HG03460 (cell line): Measurements from ENCODE around the gene JARID2.
"Not testable (repeated sequence)": the region's sequence is repeated elsewhere in the genome, so short reads cannot be mapped to it uniquely, and the experiment has no call there.

Experiments used
- ATAC-seq: cut with Tn5 transposase; IDR thresholded peaks from one replicate; pipeline ENCODE4 v1.9.1; 2021; ENCODE audit not compliant: unreplicated experiment

The JARID2 gene

GRCh38 chr6:15533379-15534026, 287.6 kb downstream of the JARID2 start:
- no peak for ATAC-seq

- ATAC-seq, result no peak
Observed at GRCh38 chr6:15534974-15535373, 289.1 kb downstream of the JARID2 start.

- ATAC-seq, result no peak
Observed at GRCh38 chr6:15535495-15536197, 289.8 kb downstream of the JARID2 start.

- no peak for ATAC-seq
Observed at GRCh38 chr6:15536198-15536955, 290.5 kb downstream of the JARID2 start.

GRCh38 chr6:15538106-15538505, 292.2 kb downstream of the JARID2 start:
- no peak for ATAC-seq

- no peak for ATAC-seq
Observed at GRCh38 chr6:15538766-15539495, 293.1 kb downstream of the JARID2 start.

- ATAC-seq, result no peak
Observed at GRCh38 chr6:15539722-15540270, 293.9 kb downstream of the JARID2 start.

GRCh38 chr6:15543332-15543917, 297.6 kb downstream of the JARID2 start:
- not testable (repeated sequence) for ATAC-seq

DNA sequence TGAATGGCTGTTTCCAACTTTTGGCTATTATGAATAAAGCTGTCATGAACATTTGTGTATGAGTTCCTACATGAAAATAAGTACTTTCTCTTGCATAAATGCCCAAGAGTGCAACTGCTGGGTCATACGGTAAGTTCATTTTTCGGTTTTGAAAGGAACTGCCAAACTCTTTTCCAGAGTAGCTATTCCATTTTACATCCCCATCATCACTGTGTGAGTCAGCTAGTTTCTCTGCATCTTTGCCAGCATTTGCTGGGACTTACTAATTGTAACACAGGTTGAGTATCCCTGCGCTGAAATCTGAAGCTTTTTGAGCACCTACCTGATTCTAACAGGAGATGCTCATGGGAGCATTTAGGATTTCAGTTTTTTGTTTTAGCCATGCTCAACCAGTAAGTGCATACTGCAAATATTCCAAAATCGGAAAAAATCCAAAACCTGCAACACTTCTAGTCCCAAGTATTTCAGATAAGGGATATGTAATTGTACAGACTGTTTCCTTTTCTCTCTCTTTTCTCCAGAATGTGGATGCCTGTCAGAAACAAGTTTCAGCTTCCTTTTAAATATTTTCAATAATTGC, 298.5 kb downstream of the JARID2 start:
- ATAC-seq, result no peak

DNA sequence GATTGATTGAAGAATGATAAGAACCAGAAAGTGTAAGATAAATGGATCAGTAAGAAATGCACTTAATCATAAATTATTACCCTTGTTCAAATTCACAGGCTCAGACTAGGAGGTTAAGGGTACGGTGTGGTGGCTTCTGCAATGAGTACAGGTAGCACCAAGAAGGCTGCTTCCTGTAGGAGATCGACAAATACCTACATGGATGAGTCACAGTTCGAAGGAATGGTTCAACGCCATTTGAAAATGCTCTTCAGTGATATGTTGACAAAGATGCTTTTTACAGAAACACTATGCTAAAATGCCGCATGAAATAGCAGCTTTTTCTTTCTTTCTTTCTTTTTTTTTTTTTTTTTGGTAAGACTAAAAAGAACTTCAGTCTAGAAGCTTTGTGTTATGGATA, 300.7 kb downstream of the JARID2 start:
- no peak for ATAC-seq

DNA sequence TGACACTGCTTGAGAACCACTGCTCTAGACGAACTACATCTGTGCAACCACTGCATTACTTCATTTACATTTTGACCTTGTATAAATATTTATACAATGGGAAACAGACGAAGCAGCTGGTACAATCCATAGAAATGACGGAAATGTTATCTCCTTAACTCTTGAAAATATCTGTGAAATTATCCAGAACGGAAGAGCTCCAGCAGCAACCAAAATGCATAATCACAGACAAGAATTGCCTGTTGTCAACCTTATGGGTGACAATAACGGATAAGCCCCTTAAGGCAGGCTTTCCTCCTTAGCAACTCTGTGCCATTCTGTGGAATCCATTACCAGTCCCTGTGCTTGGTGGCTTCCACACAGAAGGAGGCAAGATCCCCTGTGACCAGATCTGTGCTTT, 301.5 kb downstream of the JARID2 start:
- no peak for ATAC-seq

- no peak for ATAC-seq
Observed at GRCh38 chr6:15549371-15549770, 303.5 kb downstream of the JARID2 start.

- no peak for ATAC-seq
Observed at GRCh38 chr6:15550546-15551123, 304.8 kb downstream of the JARID2 start.

DNA sequence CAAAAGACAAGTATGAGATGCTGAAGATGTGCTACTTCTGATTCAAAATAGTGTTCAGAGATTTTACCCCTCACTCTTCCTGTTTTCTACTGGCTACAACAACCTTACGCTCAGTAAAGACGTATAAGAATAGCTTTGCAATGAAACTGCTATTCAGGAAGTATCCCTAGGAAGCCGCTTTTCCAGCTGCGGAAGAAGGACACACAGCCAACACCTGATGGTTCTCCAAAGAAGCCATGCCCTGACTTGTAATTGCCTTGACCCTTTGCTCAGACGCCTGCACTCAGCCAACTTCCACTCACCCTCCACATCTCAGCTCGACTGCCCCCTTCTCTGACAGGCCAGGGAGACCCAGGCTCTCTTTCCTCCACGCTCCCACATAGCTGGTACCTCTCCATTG, 305.4 kb downstream of the JARID2 start:
- ATAC-seq, result no peak

GRCh38 chr6:15551798-15552197, 305.9 kb downstream of the JARID2 start:
- ATAC-seq, result no peak

DNA sequence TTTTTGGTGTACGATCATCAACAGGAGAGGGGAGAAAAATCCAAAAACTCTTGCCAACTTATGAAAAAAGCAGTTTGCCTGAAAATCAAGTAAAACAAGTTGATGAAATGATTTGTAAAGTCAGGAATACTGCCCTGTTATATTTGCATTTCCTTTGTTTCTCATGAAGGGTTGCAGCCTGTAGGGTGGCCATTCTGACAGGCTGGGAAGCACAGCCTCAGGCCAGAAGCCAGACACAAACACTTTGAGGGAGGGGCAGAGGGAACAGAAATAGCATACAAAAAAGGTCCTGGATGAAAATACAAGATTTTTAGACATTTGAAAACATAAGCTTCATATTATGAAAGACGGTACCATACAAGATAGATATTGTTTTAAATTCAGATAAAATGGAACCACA, 307.2 kb downstream of the JARID2 start:
- ATAC-seq, result no peak

- no peak for ATAC-seq
Observed at GRCh38 chr6:15553736-15554294, 307.9 kb downstream of the JARID2 start.

DNA sequence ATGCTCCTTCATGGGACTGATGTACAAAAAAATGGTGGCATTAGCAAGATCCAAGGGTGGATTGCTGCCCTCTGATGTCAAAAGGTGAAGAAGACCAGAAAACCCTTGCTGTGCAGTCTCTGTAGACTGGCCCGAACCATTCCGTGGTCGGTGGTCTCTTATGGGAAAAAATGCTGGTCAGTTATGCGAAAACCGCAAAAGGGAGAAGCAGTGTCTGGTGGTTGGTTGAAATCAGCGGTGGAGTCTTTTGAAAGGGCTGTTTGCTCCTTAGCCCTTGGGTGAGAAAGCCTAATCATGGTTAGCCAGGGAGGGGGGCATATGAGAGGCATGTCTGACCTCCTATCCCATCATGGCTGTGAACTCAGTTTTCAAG, 308.8 kb downstream of the JARID2 start:
- ATAC-seq, result no peak

DNA sequence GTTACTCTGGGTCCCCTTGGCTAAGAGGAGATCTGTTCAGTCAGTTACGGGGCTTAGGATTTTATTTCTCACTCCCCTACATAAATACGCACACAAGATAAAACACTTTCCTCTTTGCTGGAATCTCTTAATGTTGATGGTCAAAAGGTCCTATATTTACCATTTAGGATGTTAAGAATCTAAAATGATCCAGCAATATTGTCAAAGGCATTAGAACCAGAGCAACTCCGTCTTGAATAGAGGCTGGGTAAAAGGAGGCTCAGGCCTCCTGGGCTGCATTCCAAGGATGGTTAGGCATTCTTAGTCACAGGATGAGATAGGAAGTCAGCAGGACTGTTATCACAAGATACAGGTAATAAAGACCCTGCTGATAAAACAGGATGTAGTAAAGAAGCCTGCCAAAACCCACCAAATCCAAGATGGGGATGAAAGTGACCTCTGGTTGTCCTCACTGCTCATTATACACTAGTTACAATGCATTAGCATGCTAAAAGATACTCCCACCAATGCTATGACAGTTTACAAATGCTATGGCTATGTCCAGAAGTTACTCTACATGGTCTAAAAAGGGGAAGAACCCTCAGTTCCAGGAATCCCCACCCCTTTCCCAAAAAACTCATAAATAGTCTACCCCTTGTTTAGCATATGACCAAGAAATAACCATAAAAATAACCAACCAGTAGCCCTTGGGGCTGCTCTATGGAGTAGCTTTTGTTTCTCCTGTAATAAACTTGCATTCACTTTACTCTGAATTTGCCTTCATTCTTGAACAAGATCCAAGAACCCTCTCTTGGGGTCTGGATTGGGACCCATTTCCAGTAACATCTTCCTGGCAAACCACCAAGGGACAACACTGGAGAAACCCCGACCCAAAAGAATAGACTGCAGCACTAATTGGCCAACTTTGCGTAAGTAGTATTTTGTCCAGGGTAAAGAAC, 309.5 kb downstream of the JARID2 start:
- no peak for ATAC-seq
